Liver (tissue), 3 donors: Measurements from ENCODE around the gene MTM1.

ENCODE experiments used
- CTCF ChIP-seq: fragments of 150-350 bp; IDR thresholded peaks from 2 replicates; pipeline ENCODE4 v1.5.1; 2017; ENCODE audit warnings: improper control_type of control experiment, low read depth, low read length; ENCODE audit not compliant: missing input control
- HNF4A ChIP-seq, 2 donors: conservative IDR thresholded peaks; 2 replicates each; pipeline ENCODE4 v1.6.1; 2016; ENCODE audit warnings: antibody characterized with exemption in 2 of 2, mild to moderate bottlenecking in 2 of 2
- RAD21 ChIP-seq, 2 donors: IDR thresholded peaks; 2 replicates each; pipeline ENCODE4 v1.6.1; 2016; ENCODE audit warnings: antibody characterized with exemption in 2 of 2, mild to moderate bottlenecking in 2 of 2
- REST ChIP-seq: IDR thresholded peaks from 2 replicates; pipeline ENCODE4 v1.6.1; 2016; ENCODE audit warnings: antibody characterized with exemption, mild to moderate bottlenecking
- donor health status: healthy.
- donor health status: healthy.

GRCh38 chrX:150610446-150610845, 42.0 kb downstream of the MTM1 start:
- TF ChIP-seq HNF4A (conservative IDR thresholded peaks at IDR 0.05) (no peak), REST (no peak), CTCF (no peak), RAD21 (IDR thresholded peaks at IDR 0.05) (no peak)
